Left colon (tissue), 2 donors: ENCODE data around the gene VIPR1. TPM values are rescaled to one million over a fixed set of nuclear protein-coding genes. Genes with fewer than 3 reads are reported as not detected.

ENCODE experiments used
- ATAC-seq: fragments of 200-7000 bp; cut with Tn5 transposase; one replicate; pipeline ENCODE4 v1.9.1; 2020; ENCODE audit warnings: mild to moderate bottlenecking, moderate library complexity
- DNase-seq, 2 donors: peaks; one replicate each; pipeline ENCODE4 v3.0.0-alpha.2; 2020
- intact Hi-C, 2 donors: fragments of 100-400 bp; cut with DNase I in 1 of 2; cut with micrococcal nuclease in 1 of 2; formaldehyde crosslinking; loops; one replicate each; pipeline versions ENCODE4 v1.11.2 to v1.14.0; 2022; cut with DNase I, micrococcal nuclease
- total RNA-seq, 2 donors: library from RNA; stranded (reverse); fragmentation: NEBNext Ultra II Directional; extraction: Animal tissue kit (Norgen Biotek cat#: 25700); gene quantifications; one replicate each; pipeline ENCODE4 v1.2.1, GENCODE V29; 2021
- donor health status: DM: no; HTN: no; CAD: no.
- donor health status: DM: yes; HTN: yes; CAD: no.

The VIPR1 gene
- total RNA-seq, 2 donors from 2014 or later = 128 to 137 TPM

- ATAC-seq (no peak), DNase-seq (no peak)
- intact Hi-C loops = no loop called here
Measured at GRCh38 chr3:42492508-42493080, 9.8 kb upstream of the VIPR1 start.

GRCh38 chr3:42493126-42493797 is 9.2 kb upstream of the VIPR1 start:
- DNase-seq (no peak), ATAC-seq (no peak)
- intact Hi-C loops = no loop called here

- DNase-seq = no peak
- ATAC-seq = no peak
- intact Hi-C loops = no loop called here
Measured at GRCh38 chr3:42493798-42494151, 8.7 kb upstream of the VIPR1 start.

- no peak for ATAC-seq
- DNase-seq = no peak
- intact Hi-C loops = no loop called here
Measured at GRCh38 chr3:42495393-42495792, 7.0 kb upstream of the VIPR1 start.

GRCh38 chr3:42497009-42497731 is 5.3 kb upstream of the VIPR1 start:
- peak; percentile 47 for ATAC-seq
- intact Hi-C loops = no loop called here
- peak in 1 of 2 donors; percentile 17 for DNase-seq

- peak in 1 of 2 donors; percentile 18 for DNase-seq
- ATAC-seq = no peak
- intact Hi-C loops = no loop called here
Measured at GRCh38 chr3:42498034-42498433, 4.4 kb upstream of the VIPR1 start.

GRCh38 chr3:42498791-42499477 is 3.5 kb upstream of the VIPR1 start:
- intact Hi-C loops = no loop called here
- DNase-seq = peak in 1 of 2 donors; percentile 24

GRCh38 chr3:42499478-42499871 is 3.0 kb upstream of the VIPR1 start:
- ATAC-seq (no peak), DNase-seq (peak in 1 of 2 donors; percentile 14)
- intact Hi-C loops = no loop called here

More at GRCh38 chr3:42498791-42499477, 3.5 kb upstream of the VIPR1 start:
- ATAC-seq = no peak

- ATAC-seq (no peak), DNase-seq (peak in 1 of 2 donors; percentile 16)
- intact Hi-C loops = no loop called here
Measured at GRCh38 chr3:42500091-42500490, 2.4 kb upstream of the VIPR1 start.

GRCh38 chr3:42500909-42501308 is 1.5 kb upstream of the VIPR1 start:
- intact Hi-C loops = no loop called here
- ATAC-seq = no peak
- DNase-seq = peak in 1 of 2 donors; percentile 4

GRCh38 chr3:42501321-42501680 is 1.1 kb upstream of the VIPR1 start:
- DNase-seq (no peak), ATAC-seq (no peak)
- intact Hi-C loops = no loop called here

GRCh38 chr3:42501681-42502428 is 588 bp upstream of the VIPR1 start:
- intact Hi-C loops = no loop called here

GRCh38 chr3:42503251-42503924 is 945 bp downstream of the VIPR1 start:
- intact Hi-C loops = no loop called here
- ATAC-seq = no peak

More at GRCh38 chr3:42501681-42502428, 588 bp upstream of the VIPR1 start:
- ATAC-seq = peak; percentile 58
- DNase-seq = peak; percentile 74 to 85

GRCh38 chr3:42503957-42504333 is 1.5 kb downstream of the VIPR1 start:
- DNase-seq = no peak
- ATAC-seq = no peak
- intact Hi-C loops = no loop called here

More at GRCh38 chr3:42503251-42503924, 945 bp downstream of the VIPR1 start:
- DNase-seq = peak in 1 of 2 donors; percentile 33

GRCh38 chr3:42504334-42505127 is 2.1 kb downstream of the VIPR1 start:
- intact Hi-C loops = no loop called here
- DNase-seq (peak; percentile 55 to 63), ATAC-seq (peak; percentile 47)

- intact Hi-C loops = no loop called here
- DNase-seq (peak; percentile 72 to 85), ATAC-seq (peak; percentile 48)
Measured at GRCh38 chr3:42505128-42505848, 2.8 kb downstream of the VIPR1 start.

- intact Hi-C loops = no loop called here
- ATAC-seq = no peak
- peak; percentile 6 to 23 for DNase-seq
Measured at GRCh38 chr3:42505849-42506410, 3.5 kb downstream of the VIPR1 start.
